GM12878 (cell line): ENCODE measurements around the gene OPRL1. TPM values are rescaled to one million over a fixed set of nuclear protein-coding genes. Genes with fewer than 3 reads are reported as not detected.

Experiments used
- ATAC-seq: fragments of 200-7000 bp; cut with Tn5 transposase; 3 replicates; pipeline ENCODE4 v1.9.1; 2020; ENCODE audit warnings: mild to moderate bottlenecking, moderate library complexity
- BruUV-seq: library from RNA; stranded (reverse); fragments of 400-500 nt; replicated peaks from 2 replicates; lab custom pipeline; 2021; lab: Mats Ljungman, UMichigan
- CTCF ChIA-PET: fragments of 300-600 bp; sonication (Branson Sonifier 250); formaldehyde crosslinking; extraction: SDS; loops from one replicate; lab custom pipeline; 2021; ENCODE audit warnings: inconsistent platforms; lab: Yijun Ruan, JAX
- POLR2A ChIA-PET: fragments of 350-600 bp; formaldehyde crosslinking; extraction: SDS; loops from one replicate; lab custom pipeline; 2021; ENCODE audit warnings: inconsistent platforms; lab: Charles Lee
- RAD21 ChIA-PET: fragments of 300-600 bp; sonication (Branson Sonifier 250); formaldehyde crosslinking; loops from one replicate; lab custom pipeline; 2023; ENCODE audit warnings: antibody characterized with exemption; ENCODE audit not compliant: unreplicated experiment; lab: Charles Lee
- SMC1A ChIA-PET: fragments of 300-600 bp; sonication (Branson Sonifier 250); formaldehyde crosslinking; loops from one replicate; lab custom pipeline; 2023; ENCODE audit not compliant: unreplicated experiment, uncharacterized antibody; lab: Charles Lee
- DNase-seq: peaks from one replicate; pipeline ENCODE4 v3.0.0-alpha.2; 2011; ENCODE audit warnings: low read depth, low spot score
- FAIRE-seq: peaks from 3 replicates; lab custom pipeline; 2011; peaks lifted over from hg19 to GRCh38; lab: Jason Lieb, UNC
- H2AFZ ChIP-seq: 2 replicates; pipeline ENCODE4 v1.6.0; 2011; ENCODE audit warnings: low read depth, low read length, control low read depth; ENCODE audit not compliant: control insufficient read depth
- H3K27ac ChIP-seq: 2 replicates; pipeline ENCODE4 v1.5.1; 2011; ENCODE audit warnings: control low read depth; ENCODE audit not compliant: control insufficient read depth, insufficient read depth
- H3K27me3 ChIP-seq, 2 experiments: replicated peaks in 1 of 2; 2 replicates each; pipeline versions ENCODE4 v1.6.0 to v1.6.1; 2011; ENCODE audit warnings: low read length in 1 of 2; ENCODE audit not compliant: control insufficient read depth in 2 of 2, insufficient read depth in 2 of 2
- H3K36me3 ChIP-seq, 2 experiments: 2 replicates each; pipeline ENCODE4 v1.5.1; 2011; ENCODE audit warnings: low read length in 1 of 2; ENCODE audit not compliant: control insufficient read depth in 2 of 2, insufficient read depth in 2 of 2
- H3K4me1 ChIP-seq: 2 replicates; pipeline ENCODE4 v1.6.1; 2011; ENCODE audit warnings: mild to moderate bottlenecking, low read length, moderate library complexity, mixed read lengths; ENCODE audit not compliant: control insufficient read depth, insufficient read depth
- H3K4me2 ChIP-seq: 2 replicates; pipeline ENCODE4 v1.6.0; 2011; ENCODE audit warnings: control low read depth; ENCODE audit not compliant: control insufficient read depth, insufficient read depth
- H3K4me3 ChIP-seq: fragments of 200-600 bp; sonication (generic); 2 replicates; pipeline ENCODE4 v1.5.1; 2016
- H3K79me2 ChIP-seq: 2 replicates; pipeline ENCODE4 v1.6.0; 2011; ENCODE audit warnings: low read length; ENCODE audit not compliant: control insufficient read depth, insufficient read depth
- H3K9ac ChIP-seq: 2 replicates; pipeline ENCODE4 v1.8.0; 2011; ENCODE audit warnings: low read length, control low read depth, mixed read lengths; ENCODE audit not compliant: control insufficient read depth, insufficient read depth
- H3K9me3 ChIP-seq: replicated peaks from 3 replicates; pipeline ENCODE4 v1.5.1; 2011; ENCODE audit warnings: mild to moderate bottlenecking, low read length; ENCODE audit not compliant: control insufficient read depth, insufficient read depth
- H4K20me1 ChIP-seq: 2 replicates; pipeline ENCODE4 v1.6.0; 2011; ENCODE audit not compliant: control insufficient read depth, insufficient read depth
- NBN ChIP-seq: fragments of 450-650 bp; IDR thresholded peaks from 2 replicates; pipeline ENCODE4 v1.6.1; 2016
- RELA ChIP-seq: fragments of 450-650 bp; IDR thresholded peaks from 2 replicates; pipeline ENCODE4 v1.8.0; 2014; ENCODE audit warnings: borderline replicate concordance; ENCODE audit not compliant: partially characterized antibody
- SMARCA5 ChIP-seq: fragments of 450-650 bp; IDR thresholded peaks from 2 replicates; pipeline ENCODE4 v1.6.1; 2017; ENCODE audit warnings: mild to moderate bottlenecking
- TCF12 ChIP-seq: IDR thresholded peaks from 2 replicates; pipeline ENCODE4 v1.6.1; 2011; ENCODE audit warnings: low read depth, mild to moderate bottlenecking, low read length
- WGBS: methylation state at CpG from one replicate; pipeline ENCODE4 v1.1.6; 2016; ENCODE audit warnings: low lambda C conversion rate; ENCODE audit not compliant: insufficient replicate concordance, insufficient coverage; ENCODE audit errors: missing lambda C conversion rate; 5-methylcytosine and 5-hydroxymethylcytosine counted together
- in situ Hi-C: fragments of 300-500 bp; cut with MboI; formaldehyde crosslinking; loops from 9 replicates; pipeline ENCODE4 v1.14.3; 2018; ENCODE audit warnings: mixed read lengths
- intact Hi-C: fragments of 100-400 bp; cut with micrococcal nuclease; formaldehyde crosslinking; loops from one replicate; pipeline ENCODE4 v1.14.2; 2022; ENCODE audit not compliant: unreplicated experiment
- polyA plus RNA-seq, 11 experiments: library from polyadenylated mRNA; depleted of rRNA in 4 of 11; unstranded in 6 of 11; stranded (reverse) in 5 of 11; fragments of >200 nt; fragmentation: Nextera tagmentation in 4 of 11; fragmentation: Illumina TruSeq in 1 of 11; extraction: Ambion mirVana in 4 of 11; extraction: Trizol in 1 of 11; gene quantifications; 1 replicate in 1 of 11; 2 replicates in 10 of 11; pipeline versions ENCODE4 v1.2.1 to v1.2.3, GENCODE V29; 2011 to 2016; ENCODE audit warnings: inconsistent platforms in 2 of 11, missing spikeins in 2 of 11, low read depth in 1 of 11
- total RNA-seq, 4 experiments: library from RNA; depleted of rRNA in 3 of 4; stranded (reverse); fragments of >200 nt in 3 of 4; fragmentation: Illumina TruSeq in 1 of 4; extraction: Trizol in 1 of 4; gene quantifications; 2 replicates each; pipeline versions ENCODE4 v1.2.1 to v1.2.3, GENCODE V29; 2013 to 2021
- TF ChIP-seq, protein P1 (sequence below): fragments of 450-650 bp; IDR thresholded peaks from 2 replicates; pipeline ENCODE4 v1.6.1; 2017; ENCODE audit warnings: low read depth, mild to moderate bottlenecking, moderate library complexity
- TF ChIP-seq, protein P2 (sequence below): IDR thresholded peaks from 2 replicates; pipeline ENCODE4 v1.6.1; 2011; ENCODE audit warnings: low read depth, low read length, improper control_type of control experiment, borderline replicate concordance
- TF ChIP-seq, protein P3 (sequence below): fragments of 450-650 bp; IDR thresholded peaks from 2 replicates; pipeline ENCODE4 v1.6.1; 2017; ENCODE audit warnings: mild to moderate bottlenecking
- TF ChIP-seq, protein P4 (sequence below): fragments of 450-650 bp; IDR thresholded peaks from 2 replicates; pipeline ENCODE4 v1.6.1; 2017; ENCODE audit warnings: antibody characterized with exemption, mild to moderate bottlenecking, moderate library complexity
- TF ChIP-seq, protein P5 (sequence below): fragments of 450-650 bp; IDR thresholded peaks from 2 replicates; pipeline ENCODE4 v1.6.1; 2017; ENCODE audit warnings: mild to moderate bottlenecking, moderate library complexity

OPRL1 gene
- total and polyA plus RNA-seq, 10 of the 15 experiments (the other 5 are each of a cell fraction or from before 2014, with no cell fraction given): 0.04 to 0.41 (median 0.24) TPM; not detected in 1

DNA sequence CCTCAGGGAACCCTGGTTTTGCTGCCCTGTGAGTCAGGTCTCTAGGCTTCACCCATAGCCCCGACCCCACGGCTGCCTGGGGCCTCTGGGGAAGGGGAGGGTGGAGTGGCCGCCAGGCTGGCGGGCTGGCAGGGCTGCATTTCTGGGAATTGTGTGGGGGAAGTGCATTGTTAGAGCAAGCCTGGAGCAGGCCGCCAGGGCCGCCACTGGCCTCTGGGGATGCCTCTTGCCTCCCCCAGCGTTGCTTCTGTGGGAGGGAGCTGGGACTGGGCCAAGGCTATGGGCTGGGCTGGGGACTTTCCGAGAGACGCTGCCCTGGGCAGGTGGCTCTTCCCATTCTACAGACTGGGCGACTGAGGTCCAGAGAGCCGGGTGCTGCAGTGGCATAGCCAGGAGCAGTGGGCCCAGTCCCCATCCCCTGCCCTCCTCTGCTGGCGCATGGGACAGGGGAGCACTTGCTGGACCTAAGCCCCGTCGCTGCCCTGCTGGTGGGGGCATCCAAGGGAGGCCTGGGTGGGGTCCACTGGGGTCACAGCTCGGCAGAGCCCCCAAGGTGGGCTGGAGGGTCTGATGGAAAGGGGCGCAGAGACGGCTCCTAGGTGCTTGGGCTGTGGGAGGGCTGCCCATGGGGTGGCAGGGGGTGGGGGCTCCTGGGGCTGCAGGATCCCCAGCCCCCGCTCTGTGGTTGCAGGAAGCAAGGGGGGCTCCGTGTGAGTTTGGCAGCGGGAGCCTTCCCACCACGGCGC, 23.8 kb upstream of the OPRL1 start:
- intact Hi-C loops: loop anchor here (2.0 to 10.0 kb wide), 4 partner anchors 17 to 191 kb away; partner anchors contain the start of genes ABHD16B, PRPF6, TPD52L2 and UCKL1
- WGBS: 27% methylated on average over 19 of the region's 22 CpGs
- ATAC-seq: peak; percentile 60
- TF ChIP-seq, protein P1, sequence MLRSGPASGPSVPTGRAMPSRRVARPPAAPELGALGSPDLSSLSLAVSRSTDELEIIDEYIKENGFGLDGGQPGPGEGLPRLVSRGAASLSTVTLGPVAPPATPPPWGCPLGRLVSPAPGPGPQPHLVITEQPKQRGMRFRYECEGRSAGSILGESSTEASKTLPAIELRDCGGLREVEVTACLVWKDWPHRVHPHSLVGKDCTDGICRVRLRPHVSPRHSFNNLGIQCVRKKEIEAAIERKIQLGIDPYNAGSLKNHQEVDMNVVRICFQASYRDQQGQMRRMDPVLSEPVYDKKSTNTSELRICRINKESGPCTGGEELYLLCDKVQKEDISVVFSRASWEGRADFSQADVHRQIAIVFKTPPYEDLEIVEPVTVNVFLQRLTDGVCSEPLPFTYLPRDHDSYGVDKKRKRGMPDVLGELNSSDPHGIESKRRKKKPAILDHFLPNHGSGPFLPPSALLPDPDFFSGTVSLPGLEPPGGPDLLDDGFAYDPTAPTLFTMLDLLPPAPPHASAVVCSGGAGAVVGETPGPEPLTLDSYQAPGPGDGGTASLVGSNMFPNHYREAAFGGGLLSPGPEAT: peak; percentile 67
- 0 out of 2 replicates have a peak, but pooled peaks have one; percentile 23 for TF ChIP-seq NBN
- TF ChIP-seq, protein P2, sequence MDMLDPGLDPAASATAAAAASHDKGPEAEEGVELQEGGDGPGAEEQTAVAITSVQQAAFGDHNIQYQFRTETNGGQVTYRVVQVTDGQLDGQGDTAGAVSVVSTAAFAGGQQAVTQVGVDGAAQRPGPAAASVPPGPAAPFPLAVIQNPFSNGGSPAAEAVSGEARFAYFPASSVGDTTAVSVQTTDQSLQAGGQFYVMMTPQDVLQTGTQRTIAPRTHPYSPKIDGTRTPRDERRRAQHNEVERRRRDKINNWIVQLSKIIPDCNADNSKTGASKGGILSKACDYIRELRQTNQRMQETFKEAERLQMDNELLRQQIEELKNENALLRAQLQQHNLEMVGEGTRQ: no peak
- TF ChIP-seq, protein P3, sequence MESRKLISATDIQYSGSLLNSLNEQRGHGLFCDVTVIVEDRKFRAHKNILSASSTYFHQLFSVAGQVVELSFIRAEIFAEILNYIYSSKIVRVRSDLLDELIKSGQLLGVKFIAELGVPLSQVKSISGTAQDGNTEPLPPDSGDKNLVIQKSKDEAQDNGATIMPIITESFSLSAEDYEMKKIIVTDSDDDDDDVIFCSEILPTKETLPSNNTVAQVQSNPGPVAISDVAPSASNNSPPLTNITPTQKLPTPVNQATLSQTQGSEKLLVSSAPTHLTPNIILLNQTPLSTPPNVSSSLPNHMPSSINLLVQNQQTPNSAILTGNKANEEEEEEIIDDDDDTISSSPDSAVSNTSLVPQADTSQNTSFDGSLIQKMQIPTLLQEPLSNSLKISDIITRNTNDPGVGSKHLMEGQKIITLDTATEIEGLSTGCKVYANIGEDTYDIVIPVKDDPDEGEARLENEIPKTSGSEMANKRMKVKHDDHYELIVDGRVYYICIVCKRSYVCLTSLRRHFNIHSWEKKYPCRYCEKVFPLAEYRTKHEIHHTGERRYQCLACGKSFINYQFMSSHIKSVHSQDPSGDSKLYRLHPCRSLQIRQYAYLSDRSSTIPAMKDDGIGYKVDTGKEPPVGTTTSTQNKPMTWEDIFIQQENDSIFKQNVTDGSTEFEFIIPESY: peak; percentile 54; the same call in 1 of the 2 replicates
- peak; percentile 29 for TF ChIP-seq RELA
- TF ChIP-seq, protein P4, sequence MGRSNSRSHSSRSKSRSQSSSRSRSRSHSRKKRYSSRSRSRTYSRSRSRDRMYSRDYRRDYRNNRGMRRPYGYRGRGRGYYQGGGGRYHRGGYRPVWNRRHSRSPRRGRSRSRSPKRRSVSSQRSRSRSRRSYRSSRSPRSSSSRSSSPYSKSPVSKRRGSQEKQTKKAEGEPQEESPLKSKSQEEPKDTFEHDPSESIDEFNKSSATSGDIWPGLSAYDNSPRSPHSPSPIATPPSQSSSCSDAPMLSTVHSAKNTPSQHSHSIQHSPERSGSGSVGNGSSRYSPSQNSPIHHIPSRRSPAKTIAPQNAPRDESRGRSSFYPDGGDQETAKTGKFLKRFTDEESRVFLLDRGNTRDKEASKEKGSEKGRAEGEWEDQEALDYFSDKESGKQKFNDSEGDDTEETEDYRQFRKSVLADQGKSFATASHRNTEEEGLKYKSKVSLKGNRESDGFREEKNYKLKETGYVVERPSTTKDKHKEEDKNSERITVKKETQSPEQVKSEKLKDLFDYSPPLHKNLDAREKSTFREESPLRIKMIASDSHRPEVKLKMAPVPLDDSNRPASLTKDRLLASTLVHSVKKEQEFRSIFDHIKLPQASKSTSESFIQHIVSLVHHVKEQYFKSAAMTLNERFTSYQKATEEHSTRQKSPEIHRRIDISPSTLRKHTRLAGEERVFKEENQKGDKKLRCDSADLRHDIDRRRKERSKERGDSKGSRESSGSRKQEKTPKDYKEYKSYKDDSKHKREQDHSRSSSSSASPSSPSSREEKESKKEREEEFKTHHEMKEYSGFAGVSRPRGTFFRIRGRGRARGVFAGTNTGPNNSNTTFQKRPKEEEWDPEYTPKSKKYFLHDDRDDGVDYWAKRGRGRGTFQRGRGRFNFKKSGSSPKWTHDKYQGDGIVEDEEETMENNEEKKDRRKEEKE: no peak
- peak; percentile 99 for TF ChIP-seq SMARCA5
- TF ChIP-seq TCF12: 0 out of 2 replicates have a peak, but pooled peaks have one; percentile 21
- TF ChIP-seq, protein P5, sequence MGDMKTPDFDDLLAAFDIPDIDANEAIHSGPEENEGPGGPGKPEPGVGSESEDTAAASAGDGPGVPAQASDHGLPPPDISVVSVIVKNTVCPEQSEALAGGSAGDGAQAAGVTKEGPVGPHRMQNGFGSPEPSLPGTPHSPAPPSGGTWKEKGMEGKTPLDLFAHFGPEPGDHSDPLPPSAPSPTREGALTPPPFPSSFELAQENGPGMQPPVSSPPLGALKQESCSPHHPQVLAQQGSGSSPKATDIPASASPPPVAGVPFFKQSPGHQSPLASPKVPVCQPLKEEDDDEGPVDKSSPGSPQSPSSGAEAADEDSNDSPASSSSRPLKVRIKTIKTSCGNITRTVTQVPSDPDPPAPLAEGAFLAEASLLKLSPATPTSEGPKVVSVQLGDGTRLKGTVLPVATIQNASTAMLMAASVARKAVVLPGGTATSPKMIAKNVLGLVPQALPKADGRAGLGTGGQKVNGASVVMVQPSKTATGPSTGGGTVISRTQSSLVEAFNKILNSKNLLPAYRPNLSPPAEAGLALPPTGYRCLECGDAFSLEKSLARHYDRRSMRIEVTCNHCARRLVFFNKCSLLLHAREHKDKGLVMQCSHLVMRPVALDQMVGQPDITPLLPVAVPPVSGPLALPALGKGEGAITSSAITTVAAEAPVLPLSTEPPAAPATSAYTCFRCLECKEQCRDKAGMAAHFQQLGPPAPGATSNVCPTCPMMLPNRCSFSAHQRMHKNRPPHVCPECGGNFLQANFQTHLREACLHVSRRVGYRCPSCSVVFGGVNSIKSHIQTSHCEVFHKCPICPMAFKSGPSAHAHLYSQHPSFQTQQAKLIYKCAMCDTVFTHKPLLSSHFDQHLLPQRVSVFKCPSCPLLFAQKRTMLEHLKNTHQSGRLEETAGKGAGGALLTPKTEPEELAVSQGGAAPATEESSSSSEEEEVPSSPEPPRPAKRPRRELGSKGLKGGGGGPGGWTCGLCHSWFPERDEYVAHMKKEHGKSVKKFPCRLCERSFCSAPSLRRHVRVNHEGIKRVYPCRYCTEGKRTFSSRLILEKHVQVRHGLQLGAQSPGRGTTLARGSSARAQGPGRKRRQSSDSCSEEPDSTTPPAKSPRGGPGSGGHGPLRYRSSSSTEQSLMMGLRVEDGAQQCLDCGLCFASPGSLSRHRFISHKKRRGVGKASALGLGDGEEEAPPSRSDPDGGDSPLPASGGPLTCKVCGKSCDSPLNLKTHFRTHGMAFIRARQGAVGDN: peak; percentile 51

More for the DNA sequence above, 23.8 kb upstream of the OPRL1 start:
- SMC1A ChIA-PET: no interaction called here
- no peak overlapping the region for H3K4me3 ChIP-seq
- RAD21 ChIA-PET: interaction anchor here (1.3 to 7.1 kb wide), 5 partner anchors 16 to 75 kb away, joined by 3 to 78 read pairs (median 7); partner anchors contain the start of gene PRPF6
- H3K27me3 ChIP-seq: no peaks in the 10 kb centered on the region; a peak in 1 of 4 replicates
- no TSS peak for BruUV-seq
- POLR2A ChIA-PET: interaction anchor here (0.6 to 2.6 kb wide), 7 partner anchors 16 to 619 kb away, joined by 3 to 28 read pairs (median 4); partner anchors contain the start of gene RGS19
- no peaks in the 10 kb centered on the region for H3K36me3 ChIP-seq
- H3K4me2 ChIP-seq: peak overlapping the region; percentile 90; the same call in 1 of the 2 replicates
- CTCF ChIA-PET: interaction anchor here (0.9 to 9.2 kb wide), 6 partner anchors 10 to 76 kb away, joined by 3 to 108 read pairs (median 10); partner anchors contain the start of genes PRPF6 and SAMD10
- DNase-seq (no peak), FAIRE-seq (no peak)
- in situ Hi-C loops: no loop called here
- no peak overlapping the region; the same call in 1 of the 2 replicates for H2AFZ ChIP-seq
- no peaks in the 10 kb centered on the region for H4K20me1 ChIP-seq
- no peak overlapping the region for H3K9ac ChIP-seq
- H3K27ac ChIP-seq: peak overlapping the region; percentile 50
- peaks cover 48% of the 10 kb centered on the region for H3K4me1 ChIP-seq
- no peaks in the 10 kb centered on the region for H3K9me3 ChIP-seq
- H3K79me2 ChIP-seq: no peaks in the 10 kb centered on the region; the same call in none of the 2 replicates
